ENCODE measurements around the gene ZNF773.

- TF ChIP-seq TAF1 (IDR thresholded peaks at IDR 0.05; ENCODE audit: low read depth, low read length) (peak; percentile 67), POLR2A (IDR thresholded peaks at IDR 0.05; ENCODE audit: low read depth, low read length) (0 out of 2 replicates have a peak, but pooled peaks have one; percentile 44), SPI1 (IDR thresholded peaks at IDR 0.05; ENCODE audit: low read depth, low read length) (no peak)
Measured at GRCh38 chr19:57527136-57527881, 27.6 kb downstream of the ZNF773 start, which contains the start of gene ZNF549.

Data from GM12891 (cell line).